ENCODE data around the gene HSFX2. TPM values are rescaled to one million over a fixed set of nuclear protein-coding genes. Genes with fewer than 3 reads are reported as not detected.
A peak's percentile ranks its signal among the peaks of the same experiment; 100 is the strongest.
"Not testable (repeated sequence)": the region's sequence is repeated elsewhere in the genome, so short reads cannot be mapped to it uniquely, and the experiment has no call there.

Gene HSFX2
- total RNA-seq, 6 experiments from 2014 or later: not detected

- no CpG with 5 or more reads among the region's 3 CpGs for WGBS (ENCODE audit: insufficient coverage, low coverage, low lambda C conversion rate, missing lambda C conversion rate)
- H3K27me3 ChIP-seq; H3K27ac ChIP-seq; DNase-seq; H3K9me3 ChIP-seq; intact Hi-C loops (cut with DNase I); H3K36me3 ChIP-seq; H3K4me1 ChIP-seq; H3K4me3 ChIP-seq: not testable (repeated sequence)
- ATAC-seq: peak in 3 of 4 donors; percentile 26 to 43 (median 38)
These were observed 47.3 kb downstream of the HSFX2 start for GRCh38 chrX:149547782-149548181.

GRCh38 chrX:149546962-149547361 is 48.2 kb downstream of the HSFX2 start:
- H3K9me3 ChIP-seq; H3K36me3 ChIP-seq; H3K4me3 ChIP-seq; H3K4me1 ChIP-seq; H3K27ac ChIP-seq; H3K27me3 ChIP-seq; DNase-seq; ATAC-seq; intact Hi-C loops (cut with DNase I): not testable (repeated sequence)
- whole genome bisulfite sequencing (ENCODE audit: insufficient coverage, low coverage, low lambda C conversion rate, missing lambda C conversion rate): no CpG with 5 or more reads among the region's 1 CpG

- H3K4me3 ChIP-seq; DNase-seq; intact Hi-C loops (cut with DNase I); H3K36me3 ChIP-seq; H3K27me3 ChIP-seq; H3K9me3 ChIP-seq; H3K27ac ChIP-seq; H3K4me1 ChIP-seq: not testable (repeated sequence)
- peak in 3 of 4 donors; percentile 7 to 11 (median 8) for ATAC-seq
- WGBS (ENCODE audit: insufficient coverage, low coverage, low lambda C conversion rate, missing lambda C conversion rate): 64% methylated on average over 7 of the region's 29 CpGs
These were observed 49.3 kb downstream of the HSFX2 start for GRCh38 chrX:149545545-149546543.

Other genes with a start within 250 kb of the HSFX2 start
- gene IDS, start 90.0 kb downstream of the HSFX2 start, total RNA-seq: 10 to 100 TPM; 12.7 to 27.3 (median 20.0) TPM
- gene EOLA1, start 54.3 kb downstream of the HSFX2 start, total RNA-seq: 10 to 100 TPM in 4 of 6 experiments, 1 to 10 TPM in 2; 5.2 to 13.3 (median 11.7) TPM
- gene HSFX3, start 45.4 kb downstream of the HSFX2 start, total RNA-seq: not detected
- not detected for gene MAGEA9B, start 7.9 kb downstream of the HSFX2 start, total RNA-seq
- 10 to 100 TPM in 2 of 6 experiments, 1 to 10 TPM in 4; 6.4 to 10.6 (median 7.4) TPM for gene TMEM185A, start 36.5 kb upstream of the HSFX2 start, total RNA-seq
- gene MAGEA11, start 116.7 kb upstream of the HSFX2 start, total RNA-seq: not detected
- 1 to 10 TPM in 1 of 6 experiments, under 1 TPM in 4, not detected in 1; 0.25 to 1.1 (median 0.70) TPM for gene HSFX1, start 178.8 kb upstream of the HSFX2 start, total RNA-seq
- gene MAGEA9, start 186.6 kb upstream of the HSFX2 start, total RNA-seq: not detected

All from right lobe of liver (tissue), 6 donors.